SH-SY5Y (cell line): Measurements from ENCODE around the gene CA7.

ENCODE experiments used
- GATA2 ChIP-seq: IDR thresholded peaks from 2 replicates; pipeline ENCODE4 v1.6.1; 2011; ENCODE audit warnings: mild to moderate bottlenecking, low read depth, low read length
- GATA3 ChIP-seq: IDR thresholded peaks from 2 replicates; pipeline ENCODE4 v1.6.1; 2011; ENCODE audit warnings: low read depth, mild to moderate bottlenecking, low read length, moderate library complexity

DNA sequence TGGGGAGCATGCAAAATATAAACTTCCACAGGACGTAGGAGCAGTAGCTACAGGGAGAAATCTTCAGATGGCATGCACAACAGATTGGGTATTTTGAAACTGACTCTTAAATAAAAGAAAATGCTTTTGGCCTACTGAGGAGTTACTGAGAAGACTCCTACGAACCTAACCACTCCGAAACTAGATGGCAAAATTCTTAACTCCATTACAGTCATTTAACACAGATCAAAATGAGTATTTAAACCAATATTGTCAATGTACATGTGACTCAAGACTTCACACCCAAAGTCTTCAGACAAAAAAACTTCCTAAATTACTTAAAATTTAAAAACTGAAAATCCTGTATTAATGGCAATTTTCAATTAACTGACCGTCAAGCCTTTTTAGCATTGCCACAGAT, 34.4 kb upstream of the CA7 start:
- TF ChIP-seq GATA3: no peak
- no peak for TF ChIP-seq GATA2
